HL-60 (cell line): Measurements from ENCODE around the gene FOXB2.

Experiments
- GABPA ChIP-seq: IDR thresholded peaks from 2 replicates; pipeline ENCODE4 v1.6.1; 2012; ENCODE audit warnings: low read depth
- POLR2AphosphoS5 ChIP-seq: IDR thresholded peaks from 2 replicates; pipeline ENCODE4 v1.6.1; 2012; ENCODE audit warnings: low read depth
- SPI1 ChIP-seq: IDR thresholded peaks from 2 replicates; pipeline ENCODE4 v1.6.1; 2012; ENCODE audit warnings: low read depth, mild to moderate bottlenecking, borderline replicate concordance
- TF ChIP-seq, protein P1 (sequence below): IDR thresholded peaks from one replicate; pipeline ENCODE4 v1.5.1; 2011; ENCODE audit warnings: low read length, control low read depth, inconsistent platforms; ENCODE audit not compliant: insufficient read depth
- TF ChIP-seq, protein P2 (sequence below): IDR thresholded peaks from 2 replicates; pipeline ENCODE4 v1.6.1; 2012; ENCODE audit warnings: low read depth; ENCODE audit not compliant: insufficient replicate concordance

GRCh38 chr9:77020413-77021290 is 1.2 kb downstream of the FOXB2 start:
- TF ChIP-seq, protein P1, sequence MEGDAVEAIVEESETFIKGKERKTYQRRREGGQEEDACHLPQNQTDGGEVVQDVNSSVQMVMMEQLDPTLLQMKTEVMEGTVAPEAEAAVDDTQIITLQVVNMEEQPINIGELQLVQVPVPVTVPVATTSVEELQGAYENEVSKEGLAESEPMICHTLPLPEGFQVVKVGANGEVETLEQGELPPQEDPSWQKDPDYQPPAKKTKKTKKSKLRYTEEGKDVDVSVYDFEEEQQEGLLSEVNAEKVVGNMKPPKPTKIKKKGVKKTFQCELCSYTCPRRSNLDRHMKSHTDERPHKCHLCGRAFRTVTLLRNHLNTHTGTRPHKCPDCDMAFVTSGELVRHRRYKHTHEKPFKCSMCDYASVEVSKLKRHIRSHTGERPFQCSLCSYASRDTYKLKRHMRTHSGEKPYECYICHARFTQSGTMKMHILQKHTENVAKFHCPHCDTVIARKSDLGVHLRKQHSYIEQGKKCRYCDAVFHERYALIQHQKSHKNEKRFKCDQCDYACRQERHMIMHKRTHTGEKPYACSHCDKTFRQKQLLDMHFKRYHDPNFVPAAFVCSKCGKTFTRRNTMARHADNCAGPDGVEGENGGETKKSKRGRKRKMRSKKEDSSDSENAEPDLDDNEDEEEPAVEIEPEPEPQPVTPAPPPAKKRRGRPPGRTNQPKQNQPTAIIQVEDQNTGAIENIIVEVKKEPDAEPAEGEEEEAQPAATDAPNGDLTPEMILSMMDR, result no peak
- TF ChIP-seq POLR2AphosphoS5 (no peak), GABPA (no peak), SPI1 (no peak)
- TF ChIP-seq, protein P2, sequence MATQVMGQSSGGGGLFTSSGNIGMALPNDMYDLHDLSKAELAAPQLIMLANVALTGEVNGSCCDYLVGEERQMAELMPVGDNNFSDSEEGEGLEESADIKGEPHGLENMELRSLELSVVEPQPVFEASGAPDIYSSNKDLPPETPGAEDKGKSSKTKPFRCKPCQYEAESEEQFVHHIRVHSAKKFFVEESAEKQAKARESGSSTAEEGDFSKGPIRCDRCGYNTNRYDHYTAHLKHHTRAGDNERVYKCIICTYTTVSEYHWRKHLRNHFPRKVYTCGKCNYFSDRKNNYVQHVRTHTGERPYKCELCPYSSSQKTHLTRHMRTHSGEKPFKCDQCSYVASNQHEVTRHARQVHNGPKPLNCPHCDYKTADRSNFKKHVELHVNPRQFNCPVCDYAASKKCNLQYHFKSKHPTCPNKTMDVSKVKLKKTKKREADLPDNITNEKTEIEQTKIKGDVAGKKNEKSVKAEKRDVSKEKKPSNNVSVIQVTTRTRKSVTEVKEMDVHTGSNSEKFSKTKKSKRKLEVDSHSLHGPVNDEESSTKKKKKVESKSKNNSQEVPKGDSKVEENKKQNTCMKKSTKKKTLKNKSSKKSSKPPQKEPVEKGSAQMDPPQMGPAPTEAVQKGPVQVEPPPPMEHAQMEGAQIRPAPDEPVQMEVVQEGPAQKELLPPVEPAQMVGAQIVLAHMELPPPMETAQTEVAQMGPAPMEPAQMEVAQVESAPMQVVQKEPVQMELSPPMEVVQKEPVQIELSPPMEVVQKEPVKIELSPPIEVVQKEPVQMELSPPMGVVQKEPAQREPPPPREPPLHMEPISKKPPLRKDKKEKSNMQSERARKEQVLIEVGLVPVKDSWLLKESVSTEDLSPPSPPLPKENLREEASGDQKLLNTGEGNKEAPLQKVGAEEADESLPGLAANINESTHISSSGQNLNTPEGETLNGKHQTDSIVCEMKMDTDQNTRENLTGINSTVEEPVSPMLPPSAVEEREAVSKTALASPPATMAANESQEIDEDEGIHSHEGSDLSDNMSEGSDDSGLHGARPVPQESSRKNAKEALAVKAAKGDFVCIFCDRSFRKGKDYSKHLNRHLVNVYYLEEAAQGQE, result no peak
